ENCODE measurements around the gene REPS1. TPM values are rescaled to one million over a fixed set of nuclear protein-coding genes. Genes with fewer than 3 reads are reported as not detected.

REPS1 gene
- total and polyA plus RNA-seq, 2 of the 13 experiments (the other 11 are each of a cell fraction or from before 2014, with no cell fraction given), result 36.4 to 38.3 TPM

DNA sequence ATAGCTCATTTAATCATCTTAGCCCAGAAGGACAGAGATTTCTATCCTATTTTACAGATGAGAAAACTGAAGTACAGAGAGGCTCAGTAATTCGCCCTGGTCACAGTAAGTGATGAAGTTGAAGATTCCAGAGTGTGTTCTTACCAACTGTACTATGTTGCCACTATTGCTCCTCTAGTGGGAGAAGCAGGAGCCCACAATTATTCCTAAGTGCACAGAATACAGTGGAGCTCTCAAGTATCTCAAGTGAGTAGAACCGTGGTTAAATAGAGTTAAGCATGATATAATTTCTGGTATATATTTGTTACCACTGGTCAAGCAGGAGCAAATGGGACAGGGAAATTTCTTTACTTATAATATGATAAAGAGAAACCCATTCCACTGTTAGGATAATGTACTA, 22.1 kb downstream of the REPS1 start:
- in situ Hi-C loops (cut with HindIII; ENCODE audit: extremely low pct_ligation_motif_present, low pct_unique_long_range_greater_than_20kb), result no loop called here
- H3K27ac ChIP-seq (ENCODE audit: extremely low read length, insufficient read depth, low read length), result no peak overlapping the region
- H3K36me3 ChIP-seq (replicated peaks in 1 of 2; ENCODE audit: control insufficient read depth in 1 of 2, insufficient read depth in 2 of 2, low read length in 2 of 2), result no peaks in the 10 kb centered on the region
- peaks cover 6% of the 10 kb centered on the region for H3K4me1 ChIP-seq (ENCODE audit: insufficient read depth, low read length)
- no peak overlapping the region for H2AFZ ChIP-seq (ENCODE audit: low read length)
- no peak for FAIRE-seq
- H3K4me2 ChIP-seq (ENCODE audit: low read depth, low read length), result no peak overlapping the region
- no peak overlapping the region for H3K4me3 ChIP-seq (replicated peaks in 1 of 3; ENCODE audit: insufficient read depth in 1 of 3, low read depth in 2 of 3, low read length in 3 of 3)
- ATAC-seq, result peak; percentile 62
- no peak for DNase-seq (ENCODE audit: low spot score)
- ChIA-PET CTCF (ENCODE audit: low intra/inter-chr PET ratio, low total read pairs) (no interaction called here), POLR2A (no interaction called here)
- H3K79me2 ChIP-seq (ENCODE audit: insufficient read depth, low read length), result peaks cover 82% of the 10 kb centered on the region
- no peak overlapping the region for H3K9ac ChIP-seq (ENCODE audit: insufficient read depth, low read depth, low read length)
- TF ChIP-seq ZNF24 (IDR thresholded peaks at IDR 0.05), result no peak
- no peak for TF ChIP-seq EP300 (IDR thresholded peaks at IDR 0.05; ENCODE audit: low read depth in 2 of 2, low read length in 2 of 2)
- TF ChIP-seq EP300 (CRISPR knock-in tag; IDR thresholded peaks at IDR 0.05; ENCODE audit: borderline replicate concordance), result no peak
- TF ChIP-seq HOXA5 (CRISPR knock-in tag; IDR thresholded peaks at IDR 0.05), result no peak
- TF ChIP-seq, protein P1, sequence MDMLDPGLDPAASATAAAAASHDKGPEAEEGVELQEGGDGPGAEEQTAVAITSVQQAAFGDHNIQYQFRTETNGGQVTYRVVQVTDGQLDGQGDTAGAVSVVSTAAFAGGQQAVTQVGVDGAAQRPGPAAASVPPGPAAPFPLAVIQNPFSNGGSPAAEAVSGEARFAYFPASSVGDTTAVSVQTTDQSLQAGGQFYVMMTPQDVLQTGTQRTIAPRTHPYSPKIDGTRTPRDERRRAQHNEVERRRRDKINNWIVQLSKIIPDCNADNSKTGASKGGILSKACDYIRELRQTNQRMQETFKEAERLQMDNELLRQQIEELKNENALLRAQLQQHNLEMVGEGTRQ (IDR thresholded peaks at IDR 0.05; ENCODE audit: low read depth, low read length), result no peak
- TF ChIP-seq, protein P1 (CRISPR knock-in tag; IDR thresholded peaks at IDR 0.05; ENCODE audit: borderline replicate concordance), result no peak
- TF ChIP-seq, protein P2, sequence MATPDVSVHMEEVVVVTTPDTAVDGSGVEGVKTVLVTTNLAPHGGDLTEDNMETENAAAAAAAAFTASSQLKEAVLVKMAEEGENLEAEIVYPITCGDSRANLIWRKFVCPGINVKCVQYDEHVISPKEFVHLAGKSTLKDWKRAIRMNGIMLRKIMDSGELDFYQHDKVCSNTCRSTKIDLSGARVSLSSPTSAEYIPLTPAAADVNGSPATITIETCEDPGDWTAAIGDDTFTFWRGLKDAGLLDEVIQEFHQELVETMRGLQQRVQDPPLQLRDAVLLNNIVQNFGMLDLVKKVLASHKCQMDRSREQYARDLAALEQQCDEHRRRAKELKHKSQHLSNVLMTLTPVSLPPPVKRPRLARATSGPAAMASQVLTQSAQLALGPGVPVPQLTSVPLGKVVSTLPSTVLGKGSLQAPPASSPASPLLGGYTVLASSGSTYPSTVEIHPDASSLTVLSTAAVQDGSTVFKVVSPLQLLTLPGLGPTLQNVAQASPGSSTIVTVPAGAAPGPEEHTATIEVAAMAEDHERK (CRISPR knock-in tag; IDR thresholded peaks at IDR 0.05; ENCODE audit: low read depth), result no peak
- H3K9me3 ChIP-seq (ENCODE audit: low read length), result no peaks in the 10 kb centered on the region
- no peaks in the 10 kb centered on the region for H3K27me3 ChIP-seq (ENCODE audit: control insufficient read depth in 1 of 2, insufficient read depth in 2 of 2, low read length in 2 of 2)
- BruUV-seq (replicated peaks), result no TSS peak
- intact Hi-C loops (cut with micrococcal nuclease; ENCODE audit: unreplicated experiment), result no loop called here
- 94% methylated on average over 2 of the region's 2 CpGs for WGBS (ENCODE audit: low lambda C conversion rate)
- no peaks in the 10 kb centered on the region; the same call in 1 of the 2 replicates for H4K20me1 ChIP-seq (ENCODE audit: insufficient read depth, low read length)
